ENCODE results near the gene FADS6.
A peak's percentile ranks its signal among the peaks of the same experiment; 100 is the strongest.

Gene FADS6, protein sequence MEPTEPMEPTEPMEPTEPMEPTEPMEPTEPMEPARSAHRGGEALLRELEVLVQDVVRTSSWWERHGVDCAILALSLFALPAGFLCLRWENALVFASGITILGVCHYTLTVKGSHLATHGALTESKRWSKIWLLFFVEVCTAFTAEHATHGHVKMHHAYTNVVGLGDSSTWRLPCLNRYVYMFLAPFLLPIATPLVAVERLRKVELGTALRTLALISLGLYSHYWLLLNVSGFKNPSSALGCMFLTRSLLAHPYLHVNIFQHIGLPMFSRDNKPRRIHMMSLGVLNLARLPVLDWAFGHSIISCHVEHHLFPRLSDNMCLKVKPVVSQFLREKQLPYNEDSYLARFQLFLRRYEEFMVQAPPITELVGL

DNA sequence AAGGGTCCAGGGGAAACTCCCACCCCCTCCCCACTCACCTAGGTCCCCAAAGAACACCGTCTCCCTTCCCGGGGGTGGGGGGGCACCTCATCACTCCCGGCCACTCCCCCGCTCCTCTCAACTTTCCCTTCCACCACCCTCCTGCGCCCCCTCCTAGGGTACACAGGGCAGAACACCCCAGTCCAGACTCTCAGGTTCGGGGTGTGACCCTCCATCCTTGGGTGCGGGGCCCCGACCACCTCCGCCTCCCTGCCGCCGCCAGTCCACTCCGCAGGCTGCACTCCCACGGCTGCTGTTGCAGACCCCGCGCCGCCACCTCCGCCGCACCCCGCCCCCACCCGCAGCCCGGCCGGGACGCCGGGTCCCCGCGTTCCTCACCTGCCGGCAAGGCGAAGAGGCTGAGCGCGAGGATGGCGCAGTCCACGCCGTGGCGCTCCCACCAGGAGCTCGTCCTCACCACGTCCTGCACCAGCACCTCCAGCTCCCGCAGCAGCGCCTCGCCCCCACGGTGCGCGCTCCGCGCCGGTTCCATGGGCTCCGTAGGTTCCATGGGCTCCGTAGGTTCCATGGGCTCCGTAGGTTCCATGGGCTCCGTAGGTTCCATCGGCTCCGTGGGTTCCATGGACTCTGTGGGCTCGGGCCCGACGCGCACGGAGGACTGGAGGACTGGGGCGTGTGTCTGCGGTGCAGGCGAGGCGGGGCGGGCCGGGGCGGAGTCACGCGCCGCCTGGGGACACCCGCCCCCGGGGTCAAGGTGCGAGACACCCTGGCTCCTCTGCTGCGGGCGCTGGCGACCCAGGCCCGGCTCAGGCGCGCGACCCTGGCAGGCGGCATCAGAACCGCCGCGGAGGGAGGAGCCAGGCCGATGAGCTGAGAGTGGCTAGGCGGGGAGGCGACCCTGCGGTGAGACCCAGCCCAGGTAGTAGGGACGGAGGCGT, at the start of gene FADS6:
TSS of gene FADS6 (minus strand) at position 660 of the 938 bp plus-strand sequence. CDS start at position 622, 38 bp downstream.
- DNase-seq, result no peak

GRCh38 chr17:74941128-74941725, 47.8 kb upstream of the FADS6 start:
- DNase-seq, result no peak

DNA sequence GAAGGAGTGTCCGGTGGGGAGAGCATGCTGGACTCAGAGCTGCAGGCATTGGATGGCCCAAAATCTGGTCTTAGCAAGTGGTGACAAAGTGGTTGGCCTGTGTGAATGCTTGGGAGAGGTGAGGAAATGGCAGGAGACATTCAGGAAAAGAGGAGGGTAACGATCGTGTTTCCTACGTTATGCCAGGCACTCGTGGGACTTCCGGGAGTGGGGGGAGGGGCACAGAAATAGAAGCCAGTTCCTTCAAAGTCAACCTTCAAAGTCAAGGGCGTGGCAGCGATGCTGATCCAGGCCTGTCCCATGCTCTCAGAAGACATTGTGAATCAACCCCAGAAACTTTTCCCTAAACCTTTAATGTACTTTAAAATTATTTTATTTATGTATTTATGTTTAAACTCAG, 46.1 kb upstream of the FADS6 start:
- no peak for DNase-seq

DNA sequence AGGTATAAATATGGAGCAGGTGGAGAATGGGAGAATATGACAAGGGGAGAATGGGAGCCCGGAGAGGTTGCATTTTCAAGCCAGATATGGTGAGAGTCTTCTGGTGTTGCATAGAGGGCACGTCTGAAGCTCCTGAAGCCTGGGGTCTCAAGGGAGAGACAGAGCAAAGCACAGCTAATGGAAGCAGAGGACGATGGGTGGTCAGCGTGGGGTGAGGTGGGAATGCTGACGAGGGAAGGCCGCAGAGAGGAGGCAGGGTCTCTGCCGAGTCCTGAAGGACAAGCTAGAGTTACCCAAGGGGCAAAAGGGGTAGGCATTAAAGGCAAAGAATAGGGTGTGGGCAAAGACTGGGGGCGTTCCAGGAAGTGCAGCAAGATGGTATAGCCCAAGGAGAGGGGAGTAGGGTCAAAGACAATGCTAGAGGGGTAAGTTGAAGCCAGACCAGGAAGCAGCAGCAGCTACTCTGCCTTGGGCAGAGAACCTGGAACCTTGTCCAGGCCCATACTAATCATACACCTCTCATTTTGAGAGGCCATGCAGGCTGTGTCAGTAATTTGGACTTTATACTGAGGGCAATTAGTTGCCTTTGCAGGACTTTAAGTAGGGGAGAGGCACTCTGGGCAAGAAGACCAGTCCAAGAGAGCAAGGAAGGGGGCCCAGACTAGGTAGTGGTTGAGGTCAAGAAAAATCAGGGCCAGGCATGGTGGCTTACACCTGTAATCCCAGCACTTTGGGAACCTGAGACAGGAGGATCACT, 44.9 kb upstream of the FADS6 start:
- DNase-seq, result no peak

DNA sequence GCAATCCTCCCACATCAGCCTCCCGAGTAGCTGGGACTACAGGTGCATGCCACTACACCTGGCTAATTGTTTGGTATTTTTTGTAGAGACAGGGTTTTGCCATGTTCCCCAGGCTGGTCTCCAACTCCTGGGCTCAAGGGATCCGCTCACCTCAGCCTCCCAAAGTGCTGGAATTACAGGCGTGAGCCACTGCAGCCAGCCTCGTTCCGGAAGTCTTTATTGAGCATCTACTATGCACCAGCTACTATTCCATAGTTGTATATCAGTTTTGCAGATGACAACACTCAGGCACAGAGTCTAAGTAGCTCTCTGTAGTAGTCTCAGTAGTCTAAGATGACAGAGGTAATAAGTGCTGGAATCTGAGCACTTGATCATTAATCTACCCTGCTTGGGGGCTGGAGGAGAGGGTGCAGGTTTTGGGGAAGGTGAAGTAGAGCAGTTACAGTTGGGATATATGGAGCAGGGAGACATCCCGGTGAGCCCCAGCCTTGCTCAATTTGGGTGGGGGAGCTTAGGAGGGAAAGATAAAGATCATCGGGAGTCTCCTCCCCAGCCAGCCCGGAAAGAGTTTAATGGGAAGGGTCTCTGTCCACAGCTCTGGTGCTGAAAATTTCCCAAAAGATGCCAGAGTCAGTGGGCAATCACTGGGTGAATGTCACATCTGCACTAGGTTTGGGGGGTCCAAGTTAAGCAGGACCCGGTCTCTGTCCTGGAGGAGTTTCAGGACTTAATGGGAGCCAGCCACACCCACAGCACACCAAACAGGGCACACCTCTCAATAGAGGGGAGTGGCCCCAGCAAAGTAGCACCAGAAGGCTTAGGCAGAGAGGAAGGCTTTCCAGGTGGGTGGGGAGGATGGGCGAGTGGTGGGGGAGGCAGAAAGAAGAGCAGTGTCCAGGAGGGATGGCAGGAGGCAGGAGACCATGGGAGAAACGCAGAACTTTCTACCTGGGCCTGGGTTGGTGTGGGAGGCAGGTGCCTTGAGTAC, 43.9 kb upstream of the FADS6 start:
- DNase-seq, result no peak

DNA sequence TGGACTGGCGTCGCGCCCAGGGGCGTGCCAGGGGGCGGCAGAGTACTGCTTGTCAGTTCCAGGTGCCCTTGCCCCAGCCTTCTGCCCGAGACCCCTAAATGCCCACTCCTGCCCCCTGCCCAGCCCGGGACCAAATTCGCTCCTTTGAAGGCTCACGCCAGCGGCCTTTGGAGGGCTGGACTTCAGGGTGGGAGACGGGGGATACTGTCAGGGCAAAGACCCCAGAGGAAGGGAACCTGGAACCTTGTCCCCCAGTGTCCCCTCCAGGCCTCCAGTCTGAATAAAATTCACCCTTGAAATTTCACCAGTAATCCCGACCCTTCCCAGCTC, 43.0 kb upstream of the FADS6 start:
- DNase-seq, result no peak

DNA sequence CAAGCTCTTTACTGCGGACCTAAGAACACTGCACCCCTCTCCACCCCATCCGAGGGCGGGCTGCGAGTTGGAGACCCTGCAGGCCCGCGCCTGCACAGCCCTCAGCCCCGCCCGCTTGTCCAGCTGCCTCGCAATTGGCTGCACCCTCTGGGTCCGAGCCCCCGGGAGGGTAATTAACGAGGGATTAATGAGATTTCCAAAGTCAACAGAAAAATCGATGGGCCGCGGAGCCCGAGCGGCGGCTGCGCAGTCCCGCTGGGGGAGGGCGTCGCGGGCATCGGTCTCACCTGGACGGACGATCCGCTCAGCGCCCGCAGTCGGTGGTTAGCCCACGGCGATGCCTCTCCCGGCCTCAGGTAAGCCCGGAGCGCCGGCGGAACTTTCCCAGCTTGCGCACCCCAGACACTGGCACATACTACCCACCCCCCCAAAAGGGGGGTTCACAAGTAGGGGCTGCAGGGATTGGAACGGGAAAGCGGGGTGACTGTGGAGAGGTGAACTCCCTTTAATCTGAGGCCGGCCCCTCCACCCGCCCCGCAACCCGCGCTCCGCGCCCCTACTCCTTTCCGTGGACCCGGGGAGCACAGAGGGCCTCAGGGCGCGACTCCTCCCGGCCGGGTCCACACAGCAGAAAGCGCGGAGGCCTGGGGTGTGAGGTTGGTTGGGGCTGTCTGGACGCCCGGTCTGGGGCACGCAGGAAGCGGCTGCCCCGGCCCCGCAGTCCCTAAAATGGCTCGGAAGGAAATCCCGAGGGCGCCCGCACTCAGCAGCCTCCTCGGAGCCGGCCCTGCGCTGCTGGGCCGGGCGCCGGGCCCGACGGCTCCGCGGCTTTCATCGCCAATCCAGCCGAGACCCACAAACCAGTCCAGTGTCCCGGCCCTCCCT, 42.4 kb upstream of the FADS6 start, which contains the start of gene OTOP3:
TSS of gene OTOP3 (plus strand) at position 314 of the 885 bp plus-strand sequence. CDS start at position 338, 24 bp downstream.
- no peak for DNase-seq

DNA sequence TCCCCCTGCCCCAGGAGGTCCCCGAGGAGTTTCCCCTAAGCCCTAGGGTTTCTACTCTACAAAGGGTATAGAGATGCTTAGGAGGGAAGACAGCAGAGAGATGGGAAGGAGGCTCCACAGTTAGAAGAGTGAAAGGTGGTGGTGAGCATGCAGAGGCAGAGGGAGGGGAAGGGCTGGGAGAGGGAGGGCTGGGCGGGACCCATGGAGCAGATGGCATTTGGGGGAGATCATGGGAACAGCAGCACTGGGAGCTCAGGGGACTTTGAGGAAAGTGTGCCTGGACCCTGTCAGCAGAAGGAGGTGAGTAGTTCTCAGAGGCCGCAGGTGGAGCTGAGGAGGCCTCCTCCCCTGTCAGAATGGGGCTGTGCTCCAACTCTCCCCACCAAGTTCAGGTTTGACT, 41.6 kb upstream of the FADS6 start:
- DNase-seq, result no peak

DNA sequence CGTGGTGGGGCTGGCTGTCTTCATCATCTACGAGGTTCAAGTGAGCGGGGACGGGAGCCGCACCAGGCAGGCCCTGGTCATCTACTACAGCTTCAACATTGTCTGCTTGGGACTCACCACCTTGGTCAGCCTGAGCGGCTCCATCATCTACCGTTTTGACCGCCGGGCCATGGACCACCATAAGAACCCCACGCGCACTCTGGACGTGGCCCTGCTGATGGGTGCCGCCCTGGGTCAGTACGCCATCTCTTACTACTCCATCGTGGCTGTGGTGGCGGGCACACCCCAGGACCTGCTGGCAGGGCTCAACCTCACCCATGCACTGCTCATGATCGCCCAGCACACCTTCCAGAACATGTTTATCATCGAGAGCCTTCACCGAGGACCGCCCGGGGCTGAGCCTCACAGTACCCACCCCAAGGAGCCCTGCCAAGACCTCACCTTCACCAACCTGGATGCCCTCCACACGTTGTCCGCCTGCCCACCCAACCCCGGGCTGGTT, 37.2 kb upstream of the FADS6 start:
- DNase-seq, result no peak

- DNase-seq, result no peak
Observed at GRCh38 chr17:74928786-74929185, 35.4 kb upstream of the FADS6 start.

DNA sequence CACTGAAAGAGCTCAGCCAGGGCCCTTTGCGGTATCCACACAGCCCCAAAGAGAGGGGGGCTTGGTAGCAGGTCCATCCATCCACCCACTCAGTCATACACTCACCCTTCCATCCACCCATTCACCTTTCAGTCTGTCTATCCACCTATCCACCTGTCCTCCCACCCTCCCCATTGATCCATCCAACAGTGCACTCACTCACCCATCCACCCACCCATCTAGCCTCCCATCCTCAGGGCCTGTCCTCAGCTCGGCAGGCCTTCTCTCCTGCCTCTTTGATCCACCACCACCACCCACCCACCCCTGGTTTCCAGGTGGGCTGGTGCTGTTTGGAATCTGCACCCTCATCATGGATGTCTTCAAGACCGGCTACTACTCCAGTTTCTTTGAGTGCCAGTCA, 31.8 kb upstream of the FADS6 start:
- no peak for DNase-seq

DNA sequence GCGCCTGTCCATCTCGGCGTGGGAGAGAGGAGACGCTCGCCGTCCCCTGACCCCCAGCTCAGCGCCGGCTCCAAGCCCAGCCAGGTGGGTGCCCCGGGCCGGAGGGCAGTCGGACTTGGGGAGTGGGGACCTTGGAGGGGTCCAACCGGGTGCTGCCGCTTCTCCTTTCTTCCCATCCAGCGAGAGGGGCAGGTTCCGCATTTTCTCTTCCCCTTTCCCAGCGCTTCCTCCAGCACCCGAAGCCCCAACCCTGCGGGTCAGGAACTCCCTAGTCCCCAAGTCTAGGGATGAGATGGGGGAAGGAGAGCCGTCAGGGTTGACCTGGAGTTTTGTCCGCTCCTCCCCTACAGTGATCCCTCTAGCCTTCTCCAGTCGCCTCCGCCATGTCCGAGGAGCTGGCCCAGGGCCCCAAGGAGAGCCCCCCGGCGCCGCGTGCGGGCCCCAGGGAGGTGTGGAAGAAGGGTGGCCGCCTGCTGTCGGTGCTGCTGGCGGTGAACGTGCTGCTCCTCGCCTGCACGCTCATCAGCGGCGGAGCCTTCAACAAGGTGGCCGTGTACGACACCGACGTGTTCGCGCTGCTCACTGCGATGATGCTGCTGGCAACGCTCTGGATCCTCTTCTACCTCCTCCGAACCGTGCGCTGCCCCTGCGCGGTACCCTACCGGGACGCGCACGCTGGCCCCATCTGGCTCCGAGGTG, 31.0 kb upstream of the FADS6 start, which contains the start of gene OTOP2:
TSS of gene OTOP2 (plus strand) at position 24 of the 699 bp plus-strand sequence. CDS start at position 384, 360 bp downstream.
- no peak for DNase-seq

DNA sequence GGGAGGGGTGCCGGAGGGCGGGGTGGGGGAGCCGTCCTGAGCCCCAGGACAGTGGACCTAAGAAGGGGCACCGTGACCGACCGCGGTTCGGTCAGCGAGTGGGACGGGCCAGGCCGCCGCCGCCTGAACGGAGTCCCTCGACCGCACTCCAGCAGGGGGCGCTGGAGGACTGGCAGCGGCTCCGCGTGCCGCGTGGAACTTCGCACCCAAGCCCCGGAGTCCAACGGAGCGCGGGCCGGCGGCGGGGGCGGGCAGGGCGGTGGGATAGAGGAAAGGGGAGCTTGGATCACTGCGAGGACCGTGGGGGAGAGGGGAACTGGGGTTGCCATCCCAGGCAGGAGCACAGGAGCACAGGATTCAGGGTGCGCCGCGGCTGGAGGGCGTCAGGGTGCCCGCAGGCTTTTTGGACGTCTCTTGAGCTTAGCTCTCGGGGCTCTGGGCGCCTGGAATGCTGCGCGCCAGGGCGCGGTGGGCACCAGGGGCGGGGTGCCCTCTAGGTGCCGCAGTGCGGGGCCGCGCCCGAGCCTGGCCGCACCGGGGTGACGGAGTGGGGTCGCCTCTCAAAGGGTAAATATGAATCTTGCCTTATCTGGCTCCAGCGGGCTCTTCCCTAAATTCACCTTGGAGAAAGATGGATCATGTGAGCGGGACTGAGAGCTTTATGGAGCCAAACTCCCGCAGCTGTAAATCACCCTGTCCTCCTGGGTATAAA, 30.3 kb upstream of the FADS6 start:
- peak; percentile 19 for DNase-seq

DNA sequence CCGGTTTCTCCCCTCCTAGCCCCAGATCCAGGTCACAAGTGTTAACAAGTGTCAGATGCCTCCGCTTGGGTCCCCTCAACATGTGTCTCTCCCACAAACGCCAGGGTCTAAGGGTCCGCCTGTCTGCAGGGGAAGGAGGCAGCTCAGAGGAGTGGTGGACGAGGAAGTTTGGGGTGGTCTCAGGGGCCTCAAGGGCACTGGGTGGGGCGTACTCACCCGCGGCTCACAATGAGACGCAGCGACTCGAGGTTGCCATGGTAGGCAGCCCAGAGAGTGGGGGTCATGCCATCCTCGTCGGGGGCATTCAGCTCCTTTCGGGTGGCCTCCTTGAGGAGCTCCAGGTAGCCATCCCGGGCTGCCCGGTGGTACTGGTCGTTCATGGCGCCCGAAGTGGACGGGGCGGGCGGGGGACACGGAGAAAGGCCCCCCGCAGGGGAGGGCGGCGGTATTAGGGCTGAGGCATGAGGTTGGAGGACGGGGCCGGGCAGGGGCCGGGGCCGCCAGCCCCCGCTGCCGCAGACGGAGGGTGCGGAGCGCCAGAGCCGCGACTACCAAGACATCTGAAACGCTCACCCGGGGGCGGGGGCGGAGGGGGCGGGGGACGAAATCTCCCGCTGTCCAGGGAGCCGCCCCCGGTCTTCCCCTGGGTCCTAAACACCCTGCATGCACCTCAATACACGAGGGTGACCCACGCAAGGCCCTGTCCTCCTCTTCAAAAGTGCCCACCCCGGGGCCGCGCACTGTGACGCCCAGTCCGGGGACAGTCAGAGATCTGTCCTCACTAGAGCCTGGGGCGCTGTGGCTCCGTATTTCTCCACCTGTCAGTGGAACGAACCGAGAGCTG, 29.5 kb upstream of the FADS6 start, which contains the start of gene USH1G:
TSS of gene USH1G (minus strand) at position 562 of the 844 bp plus-strand sequence. CDS start at position 380, 182 bp downstream.
- no peak for DNase-seq

DNA sequence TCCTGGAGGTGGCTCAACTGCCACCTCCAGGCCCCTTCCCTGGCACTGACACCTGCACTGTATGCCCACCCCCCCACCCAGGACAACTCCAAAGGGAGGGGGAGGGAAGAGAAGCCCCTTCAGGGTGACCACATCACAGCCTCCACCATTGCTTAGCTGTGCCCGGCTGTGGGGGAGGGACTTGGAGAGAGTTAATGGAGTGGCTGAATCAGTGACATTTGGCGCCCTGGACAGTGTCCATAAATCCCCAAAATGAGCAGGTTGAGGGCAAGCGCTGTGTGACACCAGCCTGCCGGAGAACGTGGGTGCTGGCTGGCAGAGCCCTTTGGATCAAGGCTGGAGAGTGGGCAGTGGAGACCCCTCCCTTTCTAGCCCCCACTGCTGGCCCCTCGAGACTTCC, 28.7 kb upstream of the FADS6 start:
- no peak for DNase-seq

- DNase-seq, result no peak
Observed at GRCh38 chr17:74921769-74922168, 28.3 kb upstream of the FADS6 start.

- DNase-seq, result no peak
Observed at GRCh38 chr17:74921026-74921681, 27.7 kb upstream of the FADS6 start.

Measured in midbrain (tissue), 1 donor.